ENCODE data around the gene FEZF2.

The FEZF2 gene

DNA sequence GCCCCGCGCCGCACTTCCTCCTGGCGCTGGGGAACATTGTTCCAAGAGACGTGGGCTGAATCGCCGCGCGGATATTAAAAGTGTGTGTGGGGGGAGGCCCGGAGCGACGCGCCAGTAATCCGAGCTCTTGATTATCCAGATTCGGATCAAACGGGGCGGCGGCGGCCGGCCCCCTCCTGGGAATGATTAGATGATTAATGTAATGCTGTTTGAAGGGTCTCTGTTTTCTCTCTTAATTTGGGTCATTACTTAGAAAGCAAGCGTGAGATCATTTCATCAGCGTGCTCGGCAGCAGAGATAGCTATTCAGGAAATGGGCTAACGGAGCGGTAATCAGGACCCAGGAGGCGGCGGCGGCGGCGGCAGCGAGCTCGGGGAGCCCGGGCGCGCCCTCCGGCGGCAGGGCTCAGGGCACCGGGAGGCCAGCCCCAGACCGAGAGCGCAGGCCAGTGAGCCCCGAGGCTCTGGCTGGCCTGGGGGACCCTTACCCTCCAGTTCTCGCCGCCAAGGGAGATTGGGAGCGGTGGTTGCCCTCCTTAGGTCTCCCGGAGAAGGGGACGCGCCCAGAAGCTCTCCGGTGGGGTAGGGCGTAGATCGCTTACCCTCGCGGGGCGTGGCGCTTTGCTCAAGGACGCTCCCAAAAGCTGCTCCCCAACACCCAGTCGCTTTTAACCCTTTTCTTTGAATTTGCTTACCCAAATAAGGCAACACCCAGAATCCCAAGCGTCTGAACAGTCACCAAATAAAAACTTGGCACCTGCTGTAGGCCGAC, 4.5 kb downstream of the FEZF2 start:
- no peak for TF ChIP-seq GATA3 (IDR thresholded peaks at IDR 0.05; ENCODE audit: low read depth, low read length)
- peak; percentile 51; the same call in 1 of the 2 replicates for TF ChIP-seq GATA2 (IDR thresholded peaks at IDR 0.05; ENCODE audit: low read depth, low read length)

DNA sequence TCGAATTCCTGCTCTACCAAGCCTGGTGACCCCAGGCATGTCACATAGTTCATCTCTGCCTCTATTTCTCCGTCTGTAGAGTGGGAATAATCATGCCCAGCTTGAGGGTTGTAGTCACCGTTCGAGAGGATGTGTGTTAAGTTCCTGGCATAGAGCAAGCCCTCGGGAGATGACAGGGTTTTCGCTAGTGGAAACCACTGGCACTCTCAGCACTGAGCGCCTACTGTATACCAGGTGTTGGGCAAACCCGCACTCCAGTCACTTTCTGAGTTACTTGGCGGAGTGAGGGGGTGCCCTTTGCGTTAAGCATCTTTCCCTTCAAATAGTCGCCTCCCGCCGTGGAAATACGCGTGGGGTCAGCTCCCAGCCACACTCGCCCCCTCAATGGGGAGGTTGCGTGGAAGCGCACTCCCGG, 5.1 kb downstream of the FEZF2 start:
- no peak for TF ChIP-seq GATA2 (IDR thresholded peaks at IDR 0.05; ENCODE audit: low read depth, low read length)
- TF ChIP-seq GATA3 (IDR thresholded peaks at IDR 0.05; ENCODE audit: low read depth, low read length) = no peak

DNA sequence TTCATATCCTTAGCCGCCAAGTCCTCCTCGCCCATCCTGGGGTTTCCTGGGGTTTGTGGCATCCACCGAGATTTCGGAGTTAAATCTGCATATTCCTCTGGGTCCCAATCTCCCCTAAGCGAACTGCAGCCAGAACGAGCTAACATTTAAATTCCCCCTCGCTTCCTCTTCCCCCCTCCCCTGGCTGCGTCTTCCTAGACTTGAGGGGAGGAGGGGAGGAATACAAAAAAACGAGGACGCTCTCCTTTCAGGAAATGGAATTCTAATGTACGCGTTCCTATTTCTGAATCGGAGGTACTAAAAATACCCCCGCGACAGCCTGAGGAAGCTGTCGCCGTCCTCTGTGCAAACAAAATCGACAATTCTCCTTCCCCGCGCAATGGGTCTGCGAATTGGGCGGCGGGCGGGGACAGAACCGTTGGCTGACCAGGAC, 5.6 kb downstream of the FEZF2 start:
- TF ChIP-seq GATA2 (IDR thresholded peaks at IDR 0.05; ENCODE audit: low read depth, low read length) = no peak
- no peak for TF ChIP-seq GATA3 (IDR thresholded peaks at IDR 0.05; ENCODE audit: low read depth, low read length)

DNA sequence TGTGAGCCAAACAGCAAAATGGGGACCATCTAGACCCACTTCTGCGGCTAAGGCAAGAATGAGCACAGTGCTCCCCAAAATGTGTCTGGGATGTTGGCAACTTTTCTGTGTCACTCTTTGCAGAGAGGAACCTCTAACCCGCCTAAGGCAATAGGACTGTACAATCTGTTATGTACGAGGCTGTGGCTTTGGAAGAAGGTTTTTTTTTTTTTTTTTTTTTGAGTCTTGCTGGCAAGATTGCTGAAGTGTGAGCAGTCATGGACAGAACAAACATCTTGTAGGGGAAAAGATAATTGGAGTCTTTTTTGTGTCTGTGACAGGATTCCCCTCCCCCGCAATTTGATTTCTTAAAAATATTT, 7.2 kb downstream of the FEZF2 start:
- no peak for TF ChIP-seq GATA3 (IDR thresholded peaks at IDR 0.05; ENCODE audit: low read depth, low read length)
- TF ChIP-seq GATA2 (IDR thresholded peaks at IDR 0.05; ENCODE audit: low read depth, low read length) = no peak

DNA sequence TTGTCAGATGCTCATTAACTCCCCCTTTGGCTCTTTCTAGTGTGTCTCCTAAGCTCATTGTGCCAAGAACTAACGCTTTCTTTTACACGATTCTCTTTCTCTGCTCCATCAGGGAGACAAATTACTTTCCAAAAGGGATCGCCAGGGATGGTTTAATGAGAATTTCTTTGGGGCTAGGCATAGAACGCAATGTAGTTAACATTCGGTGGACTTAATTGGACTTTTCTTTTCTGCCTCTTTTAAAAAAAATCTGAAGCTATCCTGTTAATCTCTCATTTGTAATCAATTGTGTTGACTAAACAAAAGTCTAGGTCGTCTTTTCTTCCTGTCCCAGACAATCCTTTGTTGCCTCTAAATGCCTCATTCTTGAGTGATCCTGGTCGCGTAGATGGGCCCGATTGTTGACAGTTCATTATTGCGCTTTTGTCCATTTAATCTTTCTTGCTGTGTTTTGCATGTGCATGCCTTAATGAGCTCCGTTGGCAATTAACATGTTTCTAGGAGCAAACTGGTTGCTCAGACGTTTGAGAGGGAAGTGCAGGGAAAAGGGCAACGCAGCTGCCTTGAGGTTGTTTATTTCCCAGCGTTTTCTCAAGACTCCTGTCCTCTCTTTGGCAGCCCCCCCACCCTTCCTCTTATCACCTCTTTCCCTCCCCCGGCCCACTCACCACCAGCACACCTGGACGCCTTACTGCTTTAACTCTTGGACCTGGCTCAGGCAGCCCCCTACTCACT, 7.8 kb downstream of the FEZF2 start:
- no peak for TF ChIP-seq GATA3 (IDR thresholded peaks at IDR 0.05; ENCODE audit: low read depth, low read length)
- no peak for TF ChIP-seq GATA2 (IDR thresholded peaks at IDR 0.05; ENCODE audit: low read depth, low read length)

DNA sequence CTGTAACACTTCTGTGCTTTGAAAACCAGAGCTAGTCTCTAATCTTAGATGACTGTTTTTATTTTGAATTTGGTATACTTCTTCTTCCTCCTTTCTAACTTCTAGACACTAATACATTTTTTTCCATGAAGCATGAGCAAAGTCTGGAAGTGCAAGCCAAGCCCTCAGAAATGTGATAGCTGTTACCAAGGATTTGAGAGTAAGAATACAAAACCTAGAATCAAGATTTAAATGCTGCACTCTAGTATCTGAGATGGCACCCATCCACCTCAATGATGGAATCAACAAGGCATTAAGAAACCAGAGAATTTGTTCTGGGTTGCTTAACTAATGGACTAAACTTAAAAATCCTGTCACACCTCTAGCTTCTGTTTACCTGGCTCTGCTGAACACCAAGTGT, 9.2 kb downstream of the FEZF2 start:
- no peak for TF ChIP-seq GATA2 (IDR thresholded peaks at IDR 0.05; ENCODE audit: low read depth, low read length)

DNA sequence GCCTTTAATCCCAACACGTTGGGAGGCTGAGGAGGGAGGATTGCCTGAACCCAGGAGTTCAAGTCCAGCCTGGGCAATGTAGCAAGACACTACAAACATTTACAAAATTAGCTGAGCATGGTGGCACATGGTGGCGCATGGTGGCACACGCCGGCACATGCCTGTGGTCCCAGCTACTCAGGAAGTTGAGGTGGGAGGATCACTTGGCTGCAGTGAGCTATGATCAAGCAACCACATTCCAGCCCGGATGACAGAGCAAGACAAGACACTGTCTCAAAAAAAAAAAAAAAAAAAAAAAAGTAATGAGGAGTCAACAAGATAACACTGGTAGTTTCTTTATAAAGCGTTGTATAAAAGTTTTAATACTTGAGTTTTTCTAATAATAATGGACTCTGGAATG, 10.1 kb downstream of the FEZF2 start:
- TF ChIP-seq GATA3 (IDR thresholded peaks at IDR 0.05; ENCODE audit: low read depth, low read length) = no peak
- no peak for TF ChIP-seq GATA2 (IDR thresholded peaks at IDR 0.05; ENCODE audit: low read depth, low read length)

DNA sequence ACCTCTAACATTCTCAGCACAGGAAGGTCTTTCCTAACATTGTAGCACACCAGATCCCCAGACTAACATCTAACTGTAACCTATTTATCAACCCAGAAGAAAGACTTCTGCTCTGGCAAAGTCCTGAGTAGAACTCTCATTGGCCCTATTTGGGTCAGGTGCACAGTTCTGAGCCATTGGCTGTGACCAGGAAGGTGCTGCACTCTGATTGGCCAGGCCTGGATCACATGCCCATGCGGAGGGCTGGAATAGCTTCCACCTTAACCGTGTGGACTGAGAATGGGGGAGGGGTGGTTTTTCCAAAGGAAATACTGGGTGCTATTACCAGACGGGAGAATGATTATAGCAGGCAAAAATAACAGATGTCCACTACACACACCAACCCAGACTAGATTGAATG, 11.5 kb downstream of the FEZF2 start:
- TF ChIP-seq GATA3 (IDR thresholded peaks at IDR 0.05; ENCODE audit: low read depth, low read length) = no peak
- no peak for TF ChIP-seq GATA2 (IDR thresholded peaks at IDR 0.05; ENCODE audit: low read depth, low read length)

DNA sequence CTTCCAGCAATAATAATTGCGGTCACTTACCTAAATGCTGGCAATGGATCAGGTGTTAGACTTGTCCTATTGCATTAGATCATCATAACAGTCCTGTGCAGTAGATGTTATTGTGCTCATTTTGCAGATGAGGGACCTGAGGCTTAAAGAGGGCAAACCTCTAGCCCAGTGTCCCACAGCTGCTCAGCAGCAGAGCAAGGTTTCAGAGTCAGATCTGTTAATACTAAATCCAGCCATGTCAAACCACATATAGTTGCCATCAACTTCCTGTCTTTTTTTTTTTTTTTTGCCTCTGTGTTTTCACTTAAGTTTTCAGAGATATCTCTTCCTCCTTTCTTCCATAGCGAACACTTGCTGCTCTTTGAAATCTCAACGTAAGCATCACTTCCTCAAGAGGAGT, 12.1 kb downstream of the FEZF2 start:
- TF ChIP-seq GATA3 (IDR thresholded peaks at IDR 0.05; ENCODE audit: low read depth, low read length) (no peak), GATA2 (IDR thresholded peaks at IDR 0.05; ENCODE audit: low read depth, low read length) (no peak)

DNA sequence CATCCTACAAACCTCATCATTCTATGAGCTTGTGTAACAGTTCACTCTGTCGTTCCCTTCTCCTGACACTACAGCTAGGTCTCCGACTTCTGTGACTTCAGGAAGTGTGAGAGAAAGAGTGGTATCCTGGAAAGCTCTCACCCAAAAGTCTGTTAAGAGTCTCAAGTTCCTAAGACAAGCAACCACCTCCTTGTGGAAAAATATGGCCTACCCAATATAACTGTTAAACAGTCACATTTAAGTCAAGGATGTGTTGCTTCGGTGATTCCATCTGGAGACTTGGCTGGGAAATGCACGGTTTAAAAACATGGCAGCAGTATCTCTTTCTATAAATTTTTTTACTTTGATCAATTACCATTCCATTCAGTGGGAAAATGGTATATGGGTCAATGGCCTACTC, 13.8 kb downstream of the FEZF2 start:
- TF ChIP-seq GATA2 (IDR thresholded peaks at IDR 0.05; ENCODE audit: low read depth, low read length) = no peak
- no peak for TF ChIP-seq GATA3 (IDR thresholded peaks at IDR 0.05; ENCODE audit: low read depth, low read length)

DNA sequence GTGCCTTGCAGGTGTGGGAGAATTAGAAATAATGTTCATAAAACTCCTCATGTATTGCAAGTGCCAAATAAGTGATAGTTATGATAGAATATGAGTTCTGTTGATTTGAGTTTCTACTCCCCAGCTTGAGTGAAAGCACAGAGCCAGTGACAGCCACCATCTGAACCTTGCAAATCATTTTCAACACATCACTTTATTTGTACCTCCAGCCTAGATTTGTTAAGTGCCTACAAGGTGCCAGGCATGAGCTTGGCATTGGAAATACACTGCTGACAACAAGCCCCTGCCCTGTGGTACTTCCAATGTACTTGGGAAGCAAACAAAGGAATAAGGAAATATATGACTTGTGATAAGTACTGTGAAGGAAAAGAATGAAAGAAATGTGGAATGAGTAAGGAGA, 17.0 kb downstream of the FEZF2 start:
- TF ChIP-seq GATA3 (IDR thresholded peaks at IDR 0.05; ENCODE audit: low read depth, low read length) = no peak

DNA sequence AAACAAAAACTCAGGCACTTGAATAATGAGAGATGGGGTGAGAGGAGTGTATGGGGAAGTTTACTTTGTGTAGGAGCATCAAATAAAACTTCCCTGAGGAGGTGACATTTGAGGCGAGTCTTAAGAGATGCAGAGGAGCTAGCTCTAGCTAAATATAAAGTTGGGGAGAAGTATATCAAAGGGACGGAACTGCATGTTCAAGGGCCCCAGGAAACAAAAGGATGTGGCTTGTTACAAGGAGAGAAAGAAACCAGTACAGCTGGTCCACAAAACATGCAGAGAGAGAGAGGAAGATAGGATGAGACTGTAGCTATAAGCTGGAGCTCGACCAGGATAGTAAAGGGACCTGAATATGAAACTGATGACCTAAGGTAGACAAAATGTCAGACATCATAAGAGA, 17.6 kb downstream of the FEZF2 start:
- TF ChIP-seq GATA2 (IDR thresholded peaks at IDR 0.05; ENCODE audit: low read depth, low read length) = no peak
- TF ChIP-seq GATA3 (IDR thresholded peaks at IDR 0.05; ENCODE audit: low read depth, low read length) = no peak

DNA sequence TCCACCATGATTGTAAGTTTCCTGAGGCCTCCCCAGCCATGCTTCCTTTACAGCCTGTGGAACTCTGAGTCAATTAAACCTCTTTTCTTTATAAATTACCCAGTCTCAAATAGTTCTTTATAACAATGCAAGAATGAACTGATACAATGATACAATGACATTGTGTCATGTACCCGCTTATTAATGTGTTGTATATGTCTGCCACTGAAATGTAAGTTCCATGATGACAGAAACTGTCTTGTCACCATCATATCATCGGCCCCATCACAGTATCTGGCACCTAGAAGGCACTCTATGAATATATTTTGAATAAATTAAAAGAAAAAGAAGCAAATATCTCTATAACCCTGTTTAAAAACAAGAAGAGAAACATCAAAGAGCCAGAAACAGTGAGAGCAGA, 29.6 kb downstream of the FEZF2 start:
- no peak for TF ChIP-seq GATA3 (IDR thresholded peaks at IDR 0.05; ENCODE audit: low read depth, low read length)

DNA sequence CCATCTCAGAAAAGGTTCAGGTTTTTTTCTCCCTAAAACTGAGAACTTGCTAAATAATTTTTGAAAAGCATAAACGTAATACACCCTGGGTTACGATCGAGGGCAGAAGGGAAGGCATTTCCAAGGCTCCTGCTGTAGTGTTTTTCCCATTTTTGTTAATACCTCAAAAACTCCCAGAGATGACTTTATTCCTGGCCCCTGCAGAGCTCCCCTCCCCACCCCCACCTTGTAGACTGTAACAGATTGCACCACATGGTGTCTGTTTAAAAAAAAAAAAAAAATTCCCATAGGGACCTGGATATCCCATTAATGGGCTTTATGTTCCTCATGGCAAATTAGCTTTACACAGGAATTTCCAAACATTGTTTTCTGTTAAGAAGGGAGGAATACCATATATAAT, 38.2 kb downstream of the FEZF2 start:
- TF ChIP-seq GATA3 (IDR thresholded peaks at IDR 0.05; ENCODE audit: low read depth, low read length) (no peak), GATA2 (IDR thresholded peaks at IDR 0.05; ENCODE audit: low read depth, low read length) (no peak)

DNA sequence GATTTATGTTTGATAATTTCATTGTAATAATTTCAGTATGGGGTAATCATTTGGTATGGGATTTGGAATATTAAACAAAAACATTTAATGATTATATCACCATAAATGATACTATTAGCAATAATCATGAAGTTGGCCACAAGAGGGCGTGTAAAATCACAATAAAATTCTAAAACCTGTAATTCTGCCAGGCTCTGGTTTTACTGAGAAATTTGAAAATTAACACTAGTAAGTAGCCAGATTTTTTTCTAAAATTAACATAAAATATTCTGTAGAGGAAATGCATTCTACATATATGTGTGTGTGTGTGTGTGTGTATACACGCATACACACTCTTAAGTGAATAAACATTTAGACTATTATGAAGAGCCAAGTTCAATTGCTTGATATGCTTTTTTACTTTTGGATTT, 40.5 kb downstream of the FEZF2 start:
- TF ChIP-seq GATA3 (IDR thresholded peaks at IDR 0.05; ENCODE audit: low read depth, low read length) (no peak), GATA2 (IDR thresholded peaks at IDR 0.05; ENCODE audit: low read depth, low read length) (no peak)

All from SH-SY5Y (cell line).